HG02678 (cell line): ENCODE data around the gene LIME1.

Experiments used
- ATAC-seq: cut with Tn5 transposase; IDR thresholded peaks from one replicate; pipeline ENCODE4 v1.9.1; 2021; ENCODE audit warnings: mild to moderate bottlenecking, moderate library complexity; ENCODE audit not compliant: unreplicated experiment

Gene LIME1

DNA sequence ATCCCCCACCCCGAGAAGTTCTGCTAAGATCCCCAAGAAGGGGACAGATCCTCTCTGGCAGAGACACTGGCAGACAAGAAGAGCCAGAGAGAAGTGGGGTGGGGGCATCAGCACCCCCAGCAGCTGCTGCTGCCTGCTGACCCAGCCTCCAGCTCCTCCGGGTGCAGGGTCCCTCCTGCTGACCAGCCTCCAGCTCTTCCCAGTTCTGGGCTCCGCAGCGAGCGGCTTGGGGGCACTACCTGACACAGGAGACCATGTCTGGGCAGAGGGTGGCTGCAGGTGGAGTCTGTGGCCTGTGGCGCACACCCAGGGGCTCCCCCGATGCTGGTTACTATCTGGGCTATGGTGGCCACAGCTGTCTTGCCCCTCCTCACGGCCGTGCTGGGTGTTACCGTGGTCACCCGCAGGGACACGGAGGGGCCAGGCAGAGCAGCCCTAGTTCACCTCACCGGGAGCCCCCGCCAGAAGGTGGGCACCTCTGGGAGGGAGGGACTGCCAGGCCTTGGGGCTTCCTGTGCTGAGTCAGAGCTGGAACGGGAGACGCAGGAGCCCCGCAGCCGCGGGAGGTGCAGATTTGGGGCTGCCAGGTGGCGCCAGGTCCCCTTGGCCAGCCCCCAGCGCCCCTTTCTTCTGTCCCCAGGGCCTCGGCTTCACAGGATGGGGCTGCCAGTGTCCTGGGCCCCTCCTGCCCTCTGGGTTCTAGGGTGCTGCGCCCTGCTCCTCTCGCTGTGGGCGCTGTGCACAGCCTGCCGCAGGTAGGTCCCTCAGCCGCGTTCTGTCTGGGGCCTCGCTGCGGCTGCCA is 630 bp downstream of the LIME1 start:
- ATAC-seq = no peak

DNA sequence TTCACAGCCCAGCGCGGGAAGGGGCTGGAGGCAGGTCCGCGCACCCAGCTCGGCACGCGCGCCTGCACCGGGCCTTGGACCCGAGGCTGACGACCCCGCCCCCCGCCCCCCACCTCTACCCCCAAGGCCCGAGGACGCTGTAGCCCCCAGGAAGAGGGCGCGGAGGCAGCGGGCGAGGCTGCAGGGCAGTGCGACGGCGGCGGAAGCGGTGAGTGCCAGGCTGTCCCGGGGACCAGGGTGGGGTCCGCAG is 1.2 kb downstream of the LIME1 start:
- no peak for ATAC-seq

DNA sequence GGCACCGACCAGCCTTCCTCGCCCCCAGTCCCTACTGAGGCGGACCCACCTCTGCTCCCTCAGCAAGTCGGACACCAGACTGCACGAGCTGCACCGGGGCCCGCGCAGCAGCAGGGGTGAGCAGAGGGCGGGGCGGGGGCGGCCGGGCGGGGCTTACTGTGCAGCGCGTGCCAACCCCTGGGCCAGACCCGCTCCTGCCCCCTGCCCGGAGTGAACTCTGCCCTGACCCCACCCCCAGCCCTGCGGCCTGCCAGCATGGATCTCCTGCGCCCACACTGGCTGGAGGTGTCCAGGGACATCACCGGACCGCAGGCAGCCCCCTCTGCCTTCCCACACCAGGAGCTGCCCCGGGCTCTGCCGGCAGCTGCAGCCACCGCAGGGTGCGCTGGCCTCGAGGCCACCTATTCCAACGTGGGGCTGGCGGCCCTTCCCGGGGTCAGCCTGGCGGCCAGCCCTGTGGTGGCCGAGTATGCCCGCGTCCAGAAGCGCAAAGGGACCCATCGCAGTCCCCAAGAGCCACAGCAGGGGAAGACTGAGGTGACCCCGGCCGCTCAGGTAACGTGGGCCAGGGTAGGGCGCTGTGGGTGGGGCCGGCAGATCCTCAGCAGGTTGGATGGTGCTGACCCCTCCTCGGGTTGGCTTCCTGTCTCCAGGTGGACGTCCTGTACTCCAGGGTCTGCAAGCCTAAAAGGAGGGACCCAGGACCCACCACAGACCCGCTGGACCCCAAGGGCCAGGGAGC is 1.7 kb downstream of the LIME1 start:
- no peak for ATAC-seq

DNA sequence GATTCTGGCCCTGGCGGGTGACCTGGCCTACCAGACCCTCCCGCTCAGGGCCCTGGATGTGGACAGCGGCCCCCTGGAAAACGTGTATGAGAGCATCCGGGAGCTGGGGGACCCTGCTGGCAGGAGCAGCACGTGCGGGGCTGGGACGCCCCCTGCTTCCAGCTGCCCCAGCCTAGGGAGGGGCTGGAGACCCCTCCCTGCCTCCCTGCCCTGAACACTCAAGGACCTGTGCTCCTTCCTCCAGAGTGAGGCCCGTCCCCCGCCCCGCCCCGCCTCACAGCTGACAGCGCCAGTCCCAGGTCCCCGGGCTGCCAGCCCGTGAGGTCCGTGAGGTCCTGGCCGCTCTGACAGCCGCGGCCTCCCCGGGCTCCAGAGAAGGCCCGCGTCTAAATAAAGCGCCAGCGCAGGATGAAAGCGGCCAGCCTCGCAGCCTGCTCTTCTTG is 2.2 kb downstream of the LIME1 start:
- ATAC-seq = no peak

DNA sequence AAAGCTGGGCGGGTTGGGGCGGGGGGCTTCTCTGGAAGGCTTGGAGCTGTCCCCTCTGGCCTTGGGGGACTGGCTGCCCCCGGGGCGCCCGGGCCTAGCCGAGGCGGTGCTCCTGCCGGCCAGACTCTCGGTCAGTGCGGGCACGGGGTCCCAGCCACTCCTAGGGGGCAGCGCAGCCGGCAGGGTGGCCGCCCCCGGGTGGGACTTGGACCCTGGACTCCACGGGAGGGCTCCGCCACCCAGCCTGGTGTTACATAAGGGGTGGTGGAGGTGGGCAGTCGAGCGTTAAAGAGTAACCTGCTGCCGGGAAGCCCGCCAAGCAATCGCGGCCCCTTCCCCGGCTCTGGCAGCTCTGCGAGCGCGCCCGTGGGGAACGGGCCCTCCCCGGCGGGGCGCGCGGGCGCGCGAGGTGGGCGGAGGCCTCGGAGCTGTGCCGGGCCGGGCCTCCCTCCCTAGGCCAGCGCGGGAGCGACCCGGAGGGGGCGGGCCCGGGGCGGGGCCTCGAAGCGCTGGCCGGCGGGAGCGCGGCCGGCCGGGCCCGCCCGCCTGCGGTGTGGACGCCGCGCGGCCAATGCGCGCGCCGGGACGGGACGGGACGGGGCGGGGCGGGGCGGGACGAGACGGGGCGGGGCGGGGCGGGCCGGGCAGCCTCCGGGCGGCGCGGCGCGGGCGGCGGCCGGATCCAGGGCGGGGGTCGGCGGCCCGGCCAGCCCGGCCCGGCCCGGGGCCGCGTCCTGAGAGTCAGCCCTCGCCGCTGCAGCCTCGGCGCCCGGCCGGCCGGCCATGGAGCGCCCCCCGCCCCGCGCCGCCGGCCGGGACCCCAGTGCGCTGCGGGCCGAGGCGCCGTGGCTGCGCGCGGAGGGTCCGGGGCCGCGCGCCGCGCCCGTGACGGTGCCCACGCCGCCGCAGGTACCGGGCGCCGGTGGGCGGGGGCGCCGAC is 2.9 kb downstream of the LIME1 start, which contains the start of gene SLC2A4RG:
TSS of gene SLC2A4RG (plus strand) at position 647 of the 940 bp plus-strand sequence. CDS start at position 784, 137 bp downstream.
- peak; percentile 58 for ATAC-seq

DNA sequence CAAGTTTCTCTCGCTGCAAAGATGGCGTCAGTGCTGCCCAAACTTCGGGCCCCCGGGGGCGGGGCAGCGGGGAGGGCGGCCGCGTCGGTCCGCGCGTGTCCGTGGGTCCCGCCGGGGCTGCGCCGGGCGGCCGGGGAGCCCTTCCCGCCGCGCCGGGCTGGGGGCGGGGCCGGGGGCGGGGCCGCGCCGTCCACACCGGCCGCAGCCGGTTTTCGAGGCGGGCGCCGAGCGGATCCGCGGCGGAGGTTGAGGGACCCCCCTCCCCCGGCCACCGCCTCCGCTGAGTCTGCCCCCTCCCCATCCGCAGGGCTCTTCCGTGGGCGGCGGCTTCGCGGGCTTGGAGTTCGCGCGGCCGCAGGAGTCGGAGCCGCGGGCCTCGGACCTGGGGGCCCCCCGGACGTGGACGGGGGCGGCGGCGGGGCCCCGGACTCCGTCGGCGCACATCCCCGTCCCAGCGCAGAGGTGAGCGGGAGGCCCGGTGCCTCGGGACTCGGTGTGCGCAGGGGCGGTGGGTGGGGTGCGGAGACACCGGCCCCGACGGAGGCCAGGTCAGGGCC is 3.7 kb downstream of the LIME1 start:
- peak; percentile 21 for ATAC-seq

DNA sequence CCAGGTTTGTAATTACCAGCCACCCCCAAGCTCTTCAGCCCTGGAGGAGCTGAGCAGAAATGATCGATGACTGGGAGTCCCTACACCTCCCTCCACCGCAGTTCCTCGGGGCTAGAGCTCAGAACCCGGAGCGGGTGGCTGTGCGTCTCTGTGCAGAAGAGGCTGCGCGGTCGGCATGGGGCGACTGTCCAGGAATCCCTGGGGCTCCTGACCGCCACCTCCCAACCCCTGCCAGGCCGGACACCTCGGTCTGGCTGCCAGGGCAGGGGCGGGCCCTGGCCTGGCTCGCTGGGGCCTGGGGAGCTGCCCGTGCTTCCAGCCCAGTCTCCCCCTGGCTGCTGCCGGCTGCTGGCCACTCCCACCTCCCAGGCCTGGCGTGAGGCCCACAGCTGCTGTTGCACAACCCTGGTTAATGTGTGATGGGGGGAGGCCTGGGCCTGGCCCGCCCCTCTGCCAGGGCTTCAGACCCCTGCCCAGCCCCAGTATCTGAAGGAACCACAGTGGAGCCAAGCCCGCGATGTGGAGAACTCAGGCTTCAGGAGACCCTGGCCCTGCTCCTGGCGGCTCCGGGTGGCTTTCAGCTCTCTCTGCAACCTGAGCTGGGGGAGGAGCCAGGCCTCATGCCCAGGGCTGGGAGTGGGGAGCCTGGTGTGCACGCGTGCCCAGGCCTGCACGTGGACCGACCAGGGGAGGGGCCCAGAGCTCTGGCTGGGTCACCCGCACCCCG is 4.3 kb downstream of the LIME1 start:
- no peak for ATAC-seq

DNA sequence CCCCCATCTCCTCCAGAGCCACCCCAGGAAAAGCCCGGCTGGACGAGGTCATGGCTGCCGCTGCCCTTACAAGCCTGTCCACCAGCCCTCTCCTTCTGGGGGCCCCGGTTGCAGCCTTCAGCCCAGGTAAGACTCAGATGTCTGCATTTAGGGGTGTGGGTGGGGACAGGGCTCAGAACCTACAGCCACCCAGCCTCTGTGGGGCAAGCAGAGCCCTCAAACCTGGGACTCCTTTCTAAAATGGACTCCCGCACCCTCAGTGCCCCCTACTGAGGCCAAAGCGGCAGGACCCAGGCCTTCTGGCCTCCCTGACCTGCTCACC is 4.9 kb downstream of the LIME1 start:
- ATAC-seq = no peak

DNA sequence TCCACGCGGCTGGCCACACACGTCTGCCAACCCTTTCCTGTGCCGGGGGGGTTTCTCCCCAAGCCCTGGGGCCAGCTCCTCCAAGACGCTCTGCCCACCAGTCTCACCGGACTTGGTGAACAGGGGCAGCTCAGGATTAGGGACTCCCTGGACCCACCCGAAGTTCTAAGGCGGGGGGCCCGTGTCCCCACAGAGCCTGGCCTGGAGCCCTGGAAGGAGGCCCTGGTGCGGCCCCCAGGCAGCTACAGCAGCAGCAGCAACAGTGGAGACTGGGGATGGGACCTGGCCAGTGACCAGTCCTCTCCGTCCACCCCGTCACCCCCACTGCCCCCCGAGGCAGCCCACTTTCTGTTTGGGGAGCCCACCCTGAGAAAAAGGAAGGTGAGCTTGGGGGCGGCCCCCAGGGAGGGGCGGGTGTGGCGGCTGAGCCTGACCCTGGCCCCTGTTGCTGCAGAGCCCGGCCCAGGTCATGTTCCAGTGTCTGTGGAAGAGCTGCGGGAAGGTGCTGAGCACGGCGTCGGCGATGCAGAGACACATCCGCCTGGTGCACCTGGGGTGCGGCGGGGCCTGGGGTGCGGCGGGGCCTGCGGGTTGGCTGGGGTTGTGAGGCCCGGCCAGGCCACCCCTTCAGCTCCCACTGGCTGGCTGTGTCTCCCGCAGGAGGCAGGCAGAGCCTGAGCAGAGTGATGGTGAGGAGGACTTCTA is 5.4 kb downstream of the LIME1 start:
- ATAC-seq = no peak

DNA sequence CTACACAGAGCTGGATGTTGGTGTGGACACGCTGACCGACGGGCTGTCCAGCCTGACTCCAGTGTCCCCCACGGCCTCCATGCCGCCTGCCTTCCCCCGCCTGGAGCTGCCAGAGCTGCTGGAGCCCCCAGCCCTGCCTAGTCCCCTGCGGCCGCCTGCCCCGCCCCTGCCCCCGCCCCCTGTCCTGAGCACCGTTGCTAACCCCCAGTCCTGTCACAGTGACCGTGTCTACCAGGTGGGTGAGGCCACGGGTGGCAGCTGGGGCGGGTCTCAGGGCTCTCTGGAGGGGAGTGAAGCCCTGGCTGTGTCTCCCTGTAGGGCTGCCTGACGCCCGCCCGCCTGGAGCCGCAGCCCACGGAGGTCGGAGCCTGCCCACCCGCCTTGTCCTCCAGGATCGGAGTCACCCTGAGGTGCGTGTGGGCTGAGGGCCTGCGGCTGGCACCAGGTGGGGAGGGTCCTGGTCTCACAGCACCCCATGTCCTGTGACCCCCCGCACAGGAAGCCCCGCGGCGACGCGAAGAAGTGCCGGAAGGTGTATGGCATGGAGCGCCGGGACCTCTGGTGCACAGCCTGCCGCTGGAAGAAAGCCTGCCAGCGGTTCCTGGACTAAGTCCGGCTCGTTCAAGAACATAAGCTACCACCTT is 6.0 kb downstream of the LIME1 start:
- ATAC-seq = no peak

DNA sequence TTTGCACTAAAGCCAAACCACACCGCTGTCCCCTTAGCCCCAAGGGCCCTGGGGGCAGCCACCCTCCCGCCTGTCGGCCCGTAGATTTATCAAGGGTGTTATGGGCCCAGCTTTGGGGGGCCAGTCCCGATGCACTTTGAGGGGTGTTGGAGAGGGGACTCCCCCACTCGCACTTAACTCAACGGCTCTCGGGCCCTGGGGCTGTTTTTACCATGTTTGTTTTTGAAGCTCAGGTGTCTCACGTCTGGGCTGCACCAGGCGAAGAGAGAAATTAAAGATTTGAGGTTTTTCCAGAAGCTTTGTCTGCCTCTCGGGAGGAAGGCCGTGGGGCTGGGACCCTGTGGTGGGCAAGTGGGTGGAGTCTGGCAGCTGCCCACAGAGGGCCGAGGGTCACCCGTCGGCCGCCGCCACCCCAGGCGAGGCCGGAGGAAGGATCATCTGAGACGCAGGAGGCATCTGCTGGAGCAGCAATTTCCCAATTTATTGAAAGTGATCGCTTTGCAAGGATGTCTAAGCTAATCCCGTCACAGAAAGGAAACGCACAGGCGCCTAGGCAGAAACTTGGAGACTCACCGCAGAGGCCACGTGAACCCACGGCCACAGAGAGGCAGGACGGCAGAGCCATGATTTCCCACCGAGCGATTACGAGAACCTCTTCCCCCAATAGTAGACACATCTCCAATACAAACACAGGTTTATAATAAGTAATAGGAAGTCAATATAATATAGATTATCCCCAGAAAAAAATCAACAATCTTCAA is 6.9 kb downstream of the LIME1 start:
- no peak for ATAC-seq

DNA sequence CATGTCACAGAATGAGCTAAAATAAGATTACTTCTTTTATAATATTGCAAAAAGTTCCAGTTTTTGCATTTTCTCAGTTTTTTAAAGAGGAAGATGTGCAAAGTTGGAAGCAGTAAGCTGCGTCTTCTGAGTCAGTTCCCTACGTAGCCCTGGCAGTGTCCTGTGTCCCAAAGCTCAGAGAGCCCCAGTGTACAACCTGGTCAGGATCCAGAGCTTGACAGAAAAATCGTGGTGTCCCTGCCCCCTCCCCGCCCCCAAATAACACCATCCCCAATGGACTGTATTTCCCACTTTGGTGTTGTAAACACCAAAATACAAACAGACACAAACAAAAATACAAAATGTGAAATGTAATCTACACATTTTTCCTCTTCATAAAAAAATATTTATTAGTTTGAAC is 7.7 kb downstream of the LIME1 start:
- no peak for ATAC-seq

DNA sequence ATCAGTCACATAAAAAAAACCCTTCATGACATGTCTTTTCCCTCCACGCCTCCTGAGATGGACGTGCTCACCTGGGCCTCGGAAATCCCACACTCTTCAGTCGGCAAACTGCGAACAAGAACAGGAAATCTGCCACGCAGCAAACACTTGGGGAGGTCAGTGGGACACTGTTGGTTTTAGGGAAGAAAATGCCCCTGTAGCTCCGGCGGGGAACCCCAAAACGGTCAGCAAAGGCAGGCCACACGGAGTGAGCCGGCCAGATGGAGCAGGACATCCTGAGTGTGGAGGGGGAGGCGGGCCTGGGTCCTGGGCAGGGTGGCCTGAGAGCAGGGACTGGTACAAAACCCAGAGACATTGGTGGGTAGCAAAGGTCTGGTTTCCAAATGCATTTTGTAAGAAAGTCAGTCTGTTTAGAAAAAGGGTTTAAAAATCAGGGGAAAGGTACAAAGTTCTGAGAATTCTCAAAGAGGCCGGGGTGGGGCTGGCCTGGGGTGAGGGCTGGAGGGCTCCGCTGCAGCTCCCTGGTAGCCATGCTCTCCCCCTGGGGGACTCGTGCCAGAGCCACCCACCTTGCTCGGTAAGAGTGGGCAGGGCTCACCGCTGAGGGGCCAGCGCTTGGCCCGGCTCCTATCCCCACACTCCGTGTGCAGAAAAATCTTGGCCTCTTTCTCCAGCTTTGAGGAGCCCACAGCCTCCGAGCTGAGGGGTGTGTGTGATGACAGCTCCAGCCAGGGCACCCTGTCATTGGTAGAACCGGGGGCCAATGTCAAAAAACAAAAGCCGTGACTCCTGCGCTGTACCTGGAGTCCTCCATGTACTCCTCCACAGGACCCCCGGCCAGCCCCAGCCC is 8.3 kb downstream of the LIME1 start:
- no peak for ATAC-seq

DNA sequence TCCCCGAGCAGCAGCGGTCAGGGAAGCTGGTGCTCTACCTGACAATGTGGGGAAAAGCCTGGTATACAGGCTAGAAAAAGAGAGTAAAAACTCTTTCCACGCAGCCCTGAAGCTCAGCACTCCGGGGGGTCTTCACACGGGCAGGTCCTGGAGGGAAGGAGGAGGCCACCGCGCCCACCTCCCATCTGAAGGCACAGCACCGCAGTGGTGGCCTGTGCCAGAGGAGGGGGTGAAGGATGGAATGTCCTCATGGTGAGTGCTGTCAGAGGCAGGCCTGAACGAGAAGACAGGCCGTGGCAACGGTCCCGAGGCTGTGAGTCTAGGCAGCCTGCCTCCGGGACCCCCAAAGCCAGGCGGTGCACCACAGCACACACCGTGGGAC is 9.0 kb downstream of the LIME1 start:
- no peak for ATAC-seq

DNA sequence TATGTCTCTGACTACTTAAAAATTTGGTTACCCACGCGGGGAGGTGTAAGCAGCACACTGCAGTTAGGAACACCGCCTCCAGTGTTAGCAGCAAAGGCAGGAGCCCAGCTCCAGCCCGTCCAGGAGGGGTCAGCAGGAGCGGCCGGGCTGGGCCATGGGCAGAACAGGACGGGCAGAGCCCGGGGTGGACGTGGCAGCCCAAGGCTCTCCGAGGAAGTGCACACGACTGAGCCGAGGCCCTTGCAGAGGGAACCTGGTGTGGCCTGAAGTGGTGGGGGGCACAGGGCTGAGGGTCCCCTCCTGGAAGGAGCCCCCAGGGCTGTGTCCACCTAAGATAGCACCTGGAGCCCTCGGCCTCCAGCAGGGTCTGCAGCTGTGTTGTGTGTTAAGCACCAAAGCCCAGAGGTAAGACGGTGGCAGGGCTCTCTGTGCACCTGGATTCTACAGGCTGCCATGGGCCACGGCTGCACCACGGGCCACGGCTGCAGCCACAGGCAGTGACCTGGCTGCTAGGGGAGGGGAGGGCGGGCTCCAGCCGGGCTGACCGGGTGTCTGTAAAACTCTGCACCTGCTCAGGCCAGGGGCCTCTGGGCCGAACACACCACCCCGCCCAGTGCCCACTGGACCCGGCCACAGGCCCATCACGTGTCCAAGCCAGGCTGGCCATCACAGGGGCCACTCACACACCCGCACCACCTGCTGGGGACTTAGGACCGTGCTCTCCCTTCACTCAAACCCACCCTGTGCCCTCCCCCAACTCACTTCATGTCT is 9.7 kb downstream of the LIME1 start:
- no peak for ATAC-seq

DNA sequence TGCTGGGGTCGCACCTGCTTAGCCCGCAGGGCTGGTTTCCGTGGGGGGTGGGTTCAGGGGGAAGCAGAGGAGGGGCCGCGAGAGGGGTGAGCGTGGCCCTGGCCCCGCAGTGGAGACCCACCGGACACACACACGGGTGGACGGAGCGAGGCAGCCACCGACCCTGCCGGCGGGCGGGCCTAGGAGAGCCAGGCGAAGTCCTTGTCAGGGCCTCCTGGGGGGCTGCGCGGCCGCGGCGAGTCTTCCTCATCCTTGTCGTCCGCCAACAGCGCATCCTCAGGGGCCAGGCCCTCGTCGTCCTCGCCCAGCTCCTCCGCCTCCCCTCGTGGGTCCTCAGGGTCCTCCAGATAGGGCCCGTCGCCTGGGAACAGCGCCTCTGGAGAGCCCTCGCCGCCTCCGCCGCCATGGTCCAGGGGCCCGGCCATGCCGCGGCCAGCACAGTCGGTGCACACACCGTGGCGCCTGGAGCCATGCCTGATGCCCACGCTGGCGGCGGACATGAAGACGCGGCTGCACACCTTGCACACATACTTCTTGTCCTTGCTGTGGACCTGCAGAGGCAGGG is 10.4 kb downstream of the LIME1 start:
- ATAC-seq = no peak

DNA sequence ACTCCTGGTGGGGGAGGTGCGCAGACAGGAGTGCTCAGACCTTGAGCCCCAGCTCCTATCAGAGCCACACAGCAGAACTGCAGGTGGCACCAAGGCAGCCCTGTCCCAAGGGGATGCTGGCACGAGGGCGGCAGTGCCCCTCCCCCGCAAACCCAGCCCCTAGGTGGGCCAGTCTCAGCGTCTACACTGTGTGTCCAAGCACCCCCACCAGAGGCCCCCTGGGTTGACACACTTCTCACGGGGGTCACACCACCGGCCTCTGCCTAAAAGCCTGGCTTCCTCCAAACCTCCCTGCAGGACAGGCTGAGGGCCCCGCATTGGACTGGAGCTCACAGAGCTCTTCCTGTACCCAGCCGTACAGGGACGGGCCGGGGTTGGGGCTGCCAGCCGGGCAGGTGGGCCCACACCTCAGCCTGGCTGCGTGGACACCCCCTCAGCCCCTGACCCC is 11.2 kb downstream of the LIME1 start:
- no peak for ATAC-seq
